ENCODE data around the gene CHST12. TPM values are rescaled to one million over a fixed set of nuclear protein-coding genes. Genes with fewer than 3 reads are reported as not detected.

The CHST12 gene
- total RNA-seq, 1 experiment from 2014 or later: 12.9 TPM

GRCh38 chr7:2405601-2406345 lies 2.4 kb downstream of the CHST12 start:
- BruUV-seq (replicated peaks): no TSS peak
- CTCF ChIA-PET: interaction anchor here (0.5 kb wide), 1 partner anchor 225 kb away, joined by 5 read pairs; no protein-coding TSS in a partner anchor

GRCh38 chr7:2409745-2410414 lies 6.5 kb downstream of the CHST12 start:
- H3K9me2 ChIP-seq (replicated peaks; ENCODE audit: low read length): no peaks in the 10 kb centered on the region
- H2AFZ ChIP-seq (ENCODE audit: low read length): no peak overlapping the region
- H3K36me3 ChIP-seq (ENCODE audit: low read depth, low read length): no peaks in the 10 kb centered on the region
- no peaks in the 10 kb centered on the region for H3F3A ChIP-seq (ENCODE audit: low read length, unreplicated experiment)
- intact Hi-C loops (cut with micrococcal nuclease): no loop called here
- H3K27ac ChIP-seq (ENCODE audit: low read length): no peak overlapping the region
- H3K4me1 ChIP-seq (ENCODE audit: insufficient read depth, low read length): no peaks in the 10 kb centered on the region
- POLR2A ChIA-PET (ENCODE audit: unreplicated experiment): no interaction called here
- H3K4me3 ChIP-seq (ENCODE audit: low read length): no peak overlapping the region
- CTCF ChIA-PET: no interaction called here
- peaks cover 8% of the 10 kb centered on the region for H3K79me2 ChIP-seq (ENCODE audit: low read length)
- DNase-seq (no peak), ATAC-seq (no peak)
- H3K9me3 ChIP-seq (ENCODE audit: low read length): no peaks in the 10 kb centered on the region
- no peak overlapping the region for H3K9ac ChIP-seq (ENCODE audit: low read length)
- no TSS peak for BruUV-seq (replicated peaks)
- no peak overlapping the region for H3K4me2 ChIP-seq (ENCODE audit: low read length)
- H4K20me1 ChIP-seq (ENCODE audit: low read length): no peaks in the 10 kb centered on the region
- no peak for TF ChIP-seq EZH2phosphoT487 (IDR thresholded peaks at IDR 0.05; ENCODE audit: borderline replicate concordance, low read length)
- TF ChIP-seq CTCF (conservative IDR thresholded peaks at IDR 0.05; ENCODE audit: low read depth, low read length): no peak
- TF ChIP-seq EZH2 (IDR thresholded peaks at IDR 0.05; ENCODE audit: low read length, unreplicated experiment): no peak
- H3K27me3 ChIP-seq (ENCODE audit: low read length): no peaks in the 10 kb centered on the region

More at GRCh38 chr7:2405601-2406345, 2.4 kb downstream of the CHST12 start:
- DNase-seq (no peak), ATAC-seq (no peak)
- no peak overlapping the region for H3K27ac ChIP-seq (ENCODE audit: low read length)
- H3F3A ChIP-seq (ENCODE audit: low read length, unreplicated experiment): no peaks in the 10 kb centered on the region
- H3K4me3 ChIP-seq (ENCODE audit: low read length): no peak overlapping the region
- no peak overlapping the region for H3K9ac ChIP-seq (ENCODE audit: low read length)
- no peaks in the 10 kb centered on the region for H3K27me3 ChIP-seq (ENCODE audit: low read length)
- no peak overlapping the region for H2AFZ ChIP-seq (ENCODE audit: low read length)
- H4K20me1 ChIP-seq (ENCODE audit: low read length): no peaks in the 10 kb centered on the region
- POLR2A ChIA-PET (ENCODE audit: unreplicated experiment): no interaction called here
- H3K4me2 ChIP-seq (ENCODE audit: low read length): no peak overlapping the region
- H3K9me2 ChIP-seq (replicated peaks; ENCODE audit: low read length): no peaks in the 10 kb centered on the region
- TF ChIP-seq CTCF (conservative IDR thresholded peaks at IDR 0.05; ENCODE audit: low read depth, low read length) (no peak), EZH2phosphoT487 (IDR thresholded peaks at IDR 0.05; ENCODE audit: borderline replicate concordance, low read length) (no peak), EZH2 (IDR thresholded peaks at IDR 0.05; ENCODE audit: low read length, unreplicated experiment) (no peak)
- H3K36me3 ChIP-seq (ENCODE audit: low read depth, low read length): no peaks in the 10 kb centered on the region
- peaks cover 21% of the 10 kb centered on the region for H3K79me2 ChIP-seq (ENCODE audit: low read length)
- H3K9me3 ChIP-seq (ENCODE audit: low read length): no peaks in the 10 kb centered on the region
- H3K4me1 ChIP-seq (ENCODE audit: insufficient read depth, low read length): peaks cover 11% of the 10 kb centered on the region; the same call in 1 of the 2 replicates
- intact Hi-C loops (cut with micrococcal nuclease): no loop called here

GRCh38 chr7:2411049-2411448 lies 7.6 kb downstream of the CHST12 start:
- Histone ChIP-seq H3K36me3 (ENCODE audit: low read depth, low read length) (no peaks in the 10 kb centered on the region), H3K4me1 (ENCODE audit: insufficient read depth, low read length) (no peaks in the 10 kb centered on the region), H3K4me3 (ENCODE audit: low read length) (no peak overlapping the region), H3K9ac (ENCODE audit: low read length) (no peak overlapping the region), H3K9me3 (ENCODE audit: low read length) (no peaks in the 10 kb centered on the region), H3K9me2 (replicated peaks; ENCODE audit: low read length) (no peaks in the 10 kb centered on the region), H3F3A (ENCODE audit: low read length, unreplicated experiment) (no peaks in the 10 kb centered on the region), H3K27me3 (ENCODE audit: low read length) (no peaks in the 10 kb centered on the region), H3K27ac (ENCODE audit: low read length) (no peak overlapping the region), H3K4me2 (ENCODE audit: low read length) (no peak overlapping the region), H3K79me2 (ENCODE audit: low read length) (no peaks in the 10 kb centered on the region), H2AFZ (ENCODE audit: low read length) (no peak overlapping the region), H4K20me1 (ENCODE audit: low read length) (no peaks in the 10 kb centered on the region)
- intact Hi-C loops (cut with micrococcal nuclease): no loop called here
- ChIA-PET POLR2A (ENCODE audit: unreplicated experiment) (no interaction called here), CTCF (no interaction called here)
- no peak for ATAC-seq
- TF ChIP-seq EZH2 (IDR thresholded peaks at IDR 0.05; ENCODE audit: low read length, unreplicated experiment) (no peak), CTCF (conservative IDR thresholded peaks at IDR 0.05; ENCODE audit: low read depth, low read length) (no peak), EZH2phosphoT487 (IDR thresholded peaks at IDR 0.05; ENCODE audit: borderline replicate concordance, low read length) (no peak)
- no peak for DNase-seq
- no TSS peak for BruUV-seq (replicated peaks)
